Measurements from ENCODE around the gene JUN. TPM values are rescaled to one million over a fixed set of nuclear protein-coding genes. Genes with fewer than 3 reads are reported as not detected.

Gene JUN
- total and polyA plus RNA-seq, 2 donors (not counting 1 experiment from before 2014, with no cell fraction given) = 94.4 to 4,074 TPM

DNA sequence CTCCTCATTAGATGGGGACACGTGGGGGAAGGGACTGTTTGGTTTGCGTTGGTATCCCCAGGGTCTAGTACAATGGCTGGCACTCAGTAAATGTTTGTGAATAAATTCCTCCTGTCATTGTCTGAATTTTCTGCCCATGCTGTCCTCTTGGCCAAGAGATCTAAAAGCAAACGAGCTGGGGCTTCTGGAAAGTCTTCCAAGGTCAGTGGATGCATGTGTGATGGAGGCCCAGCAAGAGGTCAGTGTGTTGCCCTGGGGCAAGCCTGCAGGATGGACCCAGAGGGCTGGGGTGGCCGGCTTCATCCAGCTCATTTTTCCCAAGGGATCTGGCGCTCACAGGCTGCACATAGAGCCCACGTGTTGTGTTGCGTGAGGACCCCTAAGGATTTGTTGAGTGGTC, 30.0 kb upstream of the JUN start:
- CTCF ChIA-PET = interaction anchor here (1.3 kb wide), 1 partner anchor 28 kb away, joined by 3 read pairs; no protein-coding TSS in a partner anchor
- DNase-seq (no peak), ATAC-seq (ENCODE audit: low read depth) (no peak)
- no peak overlapping the region for H3K9ac ChIP-seq (ENCODE audit: low read length)
- no peaks in the 10 kb centered on the region for H3K36me3 ChIP-seq (replicated peaks in 1 of 2; ENCODE audit: control extremely low read depth in 1 of 2, control insufficient read depth in 1 of 2, extremely low read depth in 1 of 2, insufficient read depth in 2 of 2, low read length in 1 of 2)
- POLR2A ChIA-PET = interaction anchor here (0.6 to 4.4 kb wide), 2 partner anchors 9 to 29 kb away, joined by 5 to 36 read pairs; partner anchors contain the start of gene JUN
- H2AFZ ChIP-seq (ENCODE audit: insufficient read depth, low read depth, low read length, poor library complexity, severe bottlenecking) = no peak overlapping the region
- TF ChIP-seq, protein P1, sequence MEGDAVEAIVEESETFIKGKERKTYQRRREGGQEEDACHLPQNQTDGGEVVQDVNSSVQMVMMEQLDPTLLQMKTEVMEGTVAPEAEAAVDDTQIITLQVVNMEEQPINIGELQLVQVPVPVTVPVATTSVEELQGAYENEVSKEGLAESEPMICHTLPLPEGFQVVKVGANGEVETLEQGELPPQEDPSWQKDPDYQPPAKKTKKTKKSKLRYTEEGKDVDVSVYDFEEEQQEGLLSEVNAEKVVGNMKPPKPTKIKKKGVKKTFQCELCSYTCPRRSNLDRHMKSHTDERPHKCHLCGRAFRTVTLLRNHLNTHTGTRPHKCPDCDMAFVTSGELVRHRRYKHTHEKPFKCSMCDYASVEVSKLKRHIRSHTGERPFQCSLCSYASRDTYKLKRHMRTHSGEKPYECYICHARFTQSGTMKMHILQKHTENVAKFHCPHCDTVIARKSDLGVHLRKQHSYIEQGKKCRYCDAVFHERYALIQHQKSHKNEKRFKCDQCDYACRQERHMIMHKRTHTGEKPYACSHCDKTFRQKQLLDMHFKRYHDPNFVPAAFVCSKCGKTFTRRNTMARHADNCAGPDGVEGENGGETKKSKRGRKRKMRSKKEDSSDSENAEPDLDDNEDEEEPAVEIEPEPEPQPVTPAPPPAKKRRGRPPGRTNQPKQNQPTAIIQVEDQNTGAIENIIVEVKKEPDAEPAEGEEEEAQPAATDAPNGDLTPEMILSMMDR (IDR thresholded peaks at IDR 0.05) = no peak
- no peak for TF ChIP-seq EZH2 (IDR thresholded peaks at IDR 0.05; ENCODE audit: borderline replicate concordance, insufficient read depth, low read depth, low read length, poor library complexity, severe bottlenecking)
- H3K4me1 ChIP-seq (ENCODE audit: control insufficient read depth in 2 of 2, insufficient read depth in 2 of 2, low read length in 2 of 2) = peaks cover 37 to 58% of the 10 kb centered on the region in 2 donors
- no peaks in the 10 kb centered on the region for H3K9me3 Mint-ChIP-seq (ENCODE audit: insufficient read depth)
- WGBS (ENCODE audit: insufficient coverage) = 94% methylated on average over 5 of the region's 7 CpGs
- H3K27me3 Mint-ChIP-seq = no peaks in the 10 kb centered on the region
- H3K9me3 ChIP-seq (ENCODE audit: control extremely low read depth in 1 of 3, control insufficient read depth in 2 of 3, insufficient read depth in 1 of 3, low read length in 2 of 3) = peaks cover 0 to 7% (median 0%) of the 10 kb centered on the region in 3 donors
- H3K4me2 ChIP-seq (replicated peaks; ENCODE audit: low read depth, low read length, poor library complexity, severe bottlenecking) = no peak overlapping the region
- H3K27me3 ChIP-seq (replicated peaks in 1 of 4; ENCODE audit: control extremely low read depth in 1 of 4, control insufficient read depth in 3 of 4, insufficient read depth in 4 of 4, low read length in 3 of 4) = no peaks in the 10 kb centered on the region
- peaks cover 10% of the 10 kb centered on the region for H3K79me2 ChIP-seq (ENCODE audit: control insufficient read depth, insufficient read depth, low read length)
- peaks cover 57% of the 10 kb centered on the region for H3K4me1 Mint-ChIP-seq
- H3K27ac Mint-ChIP-seq = peak overlapping the region; percentile 29
- peak overlapping the region; percentile 2 for H3K4me3 Mint-ChIP-seq
- H3K27ac ChIP-seq (ENCODE audit: low read length in 2 of 2) = peak overlapping the region; percentile 35 to 75
- intact Hi-C loops (cut with micrococcal nuclease) = loop anchor here (10.0 kb wide), 1 partner anchor 481 kb away; the partner anchor contains the start of gene FGGY
- no peak overlapping the region for H3K4me3 ChIP-seq (ENCODE audit: control extremely low read depth in 1 of 5, extremely low read depth in 1 of 5, insufficient read depth in 1 of 5, low read depth in 2 of 5, low read length in 4 of 5)
- no peaks in the 10 kb centered on the region for H4K20me1 ChIP-seq (ENCODE audit: control insufficient read depth, insufficient read depth, low read length, poor library complexity, severe bottlenecking)

DNA sequence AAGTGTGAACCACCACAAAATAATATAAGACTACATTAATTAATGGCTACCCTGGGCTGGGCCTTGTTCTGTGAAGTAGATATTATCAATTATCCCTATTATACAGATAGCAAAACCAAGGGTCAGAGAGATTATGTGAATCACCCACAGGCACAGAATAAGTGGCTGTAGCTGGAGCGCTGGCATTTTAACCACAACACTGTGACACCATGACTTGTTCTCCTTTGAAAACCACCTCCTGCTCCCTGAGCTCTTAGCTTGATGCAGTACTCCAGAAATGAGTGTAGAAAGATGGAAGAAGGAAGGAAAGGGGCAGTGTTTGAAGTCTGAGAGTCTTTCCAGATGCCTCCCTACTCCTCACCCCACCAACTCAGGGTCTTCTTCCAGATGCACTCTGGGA, 29.5 kb upstream of the JUN start:
- Mint-ChIP-seq H3K27me3 (no peaks in the 10 kb centered on the region), H3K9me3 (ENCODE audit: insufficient read depth) (no peaks in the 10 kb centered on the region), H3K4me3 (peak overlapping the region; percentile 2), H3K4me1 (peaks cover 58% of the 10 kb centered on the region), H3K27ac (peak overlapping the region; percentile 29)
- Histone ChIP-seq H3K79me2 (ENCODE audit: control insufficient read depth, insufficient read depth, low read length) (peaks cover 10% of the 10 kb centered on the region), H3K27me3 (replicated peaks in 1 of 4; ENCODE audit: control extremely low read depth in 1 of 4, control insufficient read depth in 3 of 4, insufficient read depth in 4 of 4, low read length in 3 of 4) (no peaks in the 10 kb centered on the region), H4K20me1 (ENCODE audit: control insufficient read depth, insufficient read depth, low read length, poor library complexity, severe bottlenecking) (no peaks in the 10 kb centered on the region), H2AFZ (ENCODE audit: insufficient read depth, low read depth, low read length, poor library complexity, severe bottlenecking) (no peak overlapping the region), H3K4me2 (replicated peaks; ENCODE audit: low read depth, low read length, poor library complexity, severe bottlenecking) (no peak overlapping the region), H3K9me3 (ENCODE audit: control extremely low read depth in 1 of 3, control insufficient read depth in 2 of 3, insufficient read depth in 1 of 3, low read length in 2 of 3) (peaks cover 0 to 7% (median 0%) of the 10 kb centered on the region in 3 donors), H3K4me1 (ENCODE audit: control insufficient read depth in 2 of 2, insufficient read depth in 2 of 2, low read length in 2 of 2) (peaks cover 38 to 60% of the 10 kb centered on the region in 2 donors), H3K9ac (ENCODE audit: low read length) (no peak overlapping the region), H3K36me3 (replicated peaks in 1 of 2; ENCODE audit: control extremely low read depth in 1 of 2, control insufficient read depth in 1 of 2, extremely low read depth in 1 of 2, insufficient read depth in 2 of 2, low read length in 1 of 2) (no peaks in the 10 kb centered on the region), H3K27ac (ENCODE audit: low read length in 2 of 2) (peak overlapping the region; percentile 35 to 75), H3K4me3 (ENCODE audit: control extremely low read depth in 1 of 5, extremely low read depth in 1 of 5, insufficient read depth in 1 of 5, low read depth in 2 of 5, low read length in 4 of 5) (no peak overlapping the region)
- ATAC-seq (ENCODE audit: low read depth) (no peak), DNase-seq (no peak)
- ChIA-PET POLR2A (interaction anchor here (4.4 kb wide), 1 partner anchor 29 kb away, joined by 36 read pairs; the partner anchor contains the start of gene JUN), CTCF (interaction anchor here (1.3 kb wide), 1 partner anchor 28 kb away, joined by 3 read pairs; no protein-coding TSS in a partner anchor)
- no CpG with 5 or more reads among the region's 1 CpG for WGBS (ENCODE audit: insufficient coverage)
- intact Hi-C loops (cut with micrococcal nuclease) = loop anchor here (10.0 kb wide), 1 partner anchor 481 kb away; the partner anchor contains the start of gene FGGY
- no peak for TF ChIP-seq EZH2 (IDR thresholded peaks at IDR 0.05; ENCODE audit: borderline replicate concordance, insufficient read depth, low read depth, low read length, poor library complexity, severe bottlenecking)
- TF ChIP-seq, protein P1 (IDR thresholded peaks at IDR 0.05) = no peak
